ENCODE measurements around the gene ROR1.

- TF ChIP-seq, protein P1, sequence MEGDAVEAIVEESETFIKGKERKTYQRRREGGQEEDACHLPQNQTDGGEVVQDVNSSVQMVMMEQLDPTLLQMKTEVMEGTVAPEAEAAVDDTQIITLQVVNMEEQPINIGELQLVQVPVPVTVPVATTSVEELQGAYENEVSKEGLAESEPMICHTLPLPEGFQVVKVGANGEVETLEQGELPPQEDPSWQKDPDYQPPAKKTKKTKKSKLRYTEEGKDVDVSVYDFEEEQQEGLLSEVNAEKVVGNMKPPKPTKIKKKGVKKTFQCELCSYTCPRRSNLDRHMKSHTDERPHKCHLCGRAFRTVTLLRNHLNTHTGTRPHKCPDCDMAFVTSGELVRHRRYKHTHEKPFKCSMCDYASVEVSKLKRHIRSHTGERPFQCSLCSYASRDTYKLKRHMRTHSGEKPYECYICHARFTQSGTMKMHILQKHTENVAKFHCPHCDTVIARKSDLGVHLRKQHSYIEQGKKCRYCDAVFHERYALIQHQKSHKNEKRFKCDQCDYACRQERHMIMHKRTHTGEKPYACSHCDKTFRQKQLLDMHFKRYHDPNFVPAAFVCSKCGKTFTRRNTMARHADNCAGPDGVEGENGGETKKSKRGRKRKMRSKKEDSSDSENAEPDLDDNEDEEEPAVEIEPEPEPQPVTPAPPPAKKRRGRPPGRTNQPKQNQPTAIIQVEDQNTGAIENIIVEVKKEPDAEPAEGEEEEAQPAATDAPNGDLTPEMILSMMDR (IDR thresholded peaks at IDR 0.05): no peak
- TF ChIP-seq POLR2AphosphoS5 (IDR thresholded peaks at IDR 0.05) (no peak), EP300 (IDR thresholded peaks at IDR 0.05) (no peak)
These were observed 15.0 kb upstream of the ROR1 start for GRCh38 chr1:63758791-63759190.
